Activated CD8-positive, alpha-beta memory T cell treated with anti-CD3 and anti-CD28 coated beads for 4 hours (primary cell): ENCODE data around the gene CDK16.
A peak's percentile ranks its signal among the peaks of the same experiment; 100 is the strongest.

Experiments
- DNase-seq, 2 donors: peaks; one replicate each; pipeline ENCODE4 v3.0.0-alpha.2; 2020; ENCODE audit warnings: low read depth in 2 of 2

Gene CDK16

DNA sequence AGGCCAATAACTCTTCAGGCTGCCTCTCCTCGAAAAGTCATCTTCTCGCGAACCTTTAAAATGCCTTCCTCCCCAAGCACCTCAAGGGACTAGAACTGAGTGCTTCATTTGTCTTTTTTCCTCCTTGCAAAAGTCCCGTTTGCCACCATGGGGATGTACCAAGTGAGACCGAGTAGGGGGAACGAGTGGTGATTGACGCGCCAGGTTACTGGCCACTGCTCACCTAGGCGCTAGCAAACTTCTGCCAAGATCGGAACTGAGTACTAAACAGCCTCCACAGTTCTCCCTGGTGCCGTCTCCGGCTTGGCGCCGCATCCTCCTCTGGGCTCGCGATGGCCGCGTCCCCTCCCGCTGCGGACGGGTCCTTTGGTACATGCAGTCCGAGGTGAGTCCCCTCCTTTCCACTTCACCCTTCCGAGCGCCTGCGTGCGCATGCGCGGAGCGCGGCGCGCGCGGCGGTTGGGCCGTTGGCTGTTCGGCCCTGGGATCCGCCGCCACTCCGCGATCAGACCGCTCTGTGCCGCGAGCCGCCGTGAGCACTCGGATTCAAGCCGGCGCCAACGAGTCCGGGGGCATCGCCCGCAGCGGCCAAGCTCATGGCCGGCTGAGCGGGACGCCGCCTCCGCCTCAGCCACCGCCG, at the start of gene CDK16:
Gene CDK16, plus strand, starts transcription at position 402 of the 640 bp plus-strand sequence. CDS start 4,877 bp downstream, outside the sequence.
- DNase-seq: peak; percentile 44 to 64

DNA sequence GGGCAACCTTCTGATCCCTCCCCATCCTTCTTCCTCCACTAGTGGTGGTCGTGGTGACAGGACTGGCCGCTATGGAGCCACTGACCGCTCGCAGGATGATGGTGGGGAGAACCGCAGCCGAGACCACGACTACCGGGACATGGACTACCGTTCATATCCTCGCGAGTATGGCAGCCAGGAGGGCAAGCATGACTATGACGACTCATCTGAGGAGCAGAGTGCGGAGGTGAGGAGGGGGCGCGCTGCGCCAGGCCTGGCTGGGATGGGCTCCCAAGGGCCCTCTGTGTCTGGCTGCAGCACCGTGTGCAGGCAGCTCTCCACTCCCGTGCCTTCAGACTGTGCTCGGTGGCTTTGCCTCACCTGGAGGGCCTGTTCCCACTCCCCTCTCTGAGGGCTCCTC, 49.2 kb upstream of the CDK16 start:
- no peak for DNase-seq

DNA sequence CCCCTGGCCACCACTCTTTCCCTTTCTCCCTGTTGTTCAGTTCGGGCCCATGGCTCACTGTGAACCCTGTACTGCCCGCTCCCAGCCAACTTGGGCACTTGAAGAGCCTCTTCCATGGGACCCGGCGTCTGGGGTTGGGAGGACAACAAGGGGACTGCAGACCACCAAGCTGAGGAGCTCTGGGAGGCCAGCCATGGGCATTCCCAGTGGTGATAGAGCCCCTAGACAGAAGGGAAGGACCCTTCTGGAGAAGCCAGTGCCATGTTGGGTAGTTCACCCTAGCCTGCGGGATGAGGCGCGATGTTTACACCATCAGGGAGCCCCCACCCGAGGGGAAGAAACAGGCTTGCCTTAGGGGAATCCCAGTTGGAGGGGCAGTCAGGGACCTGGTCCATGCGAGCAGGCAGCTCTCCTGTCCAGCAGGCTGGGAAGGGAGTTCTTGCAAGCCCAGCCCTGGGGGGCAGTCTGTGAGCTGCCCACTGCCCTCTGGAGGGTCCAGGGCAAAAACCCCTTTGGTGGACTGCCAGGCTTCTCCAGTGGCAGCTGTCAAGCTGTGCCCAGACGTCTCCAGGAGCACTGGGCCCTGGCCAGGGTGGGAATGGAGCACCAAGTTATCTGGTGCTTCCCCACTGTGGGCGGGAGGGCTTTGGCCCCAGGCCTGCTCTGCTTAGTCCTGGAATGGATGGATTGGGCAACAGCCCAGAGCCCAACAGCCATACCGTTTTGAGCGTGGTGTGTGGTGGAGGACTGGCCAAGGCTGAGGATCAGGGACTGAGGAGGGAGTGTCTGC, 48.6 kb upstream of the CDK16 start:
- DNase-seq: no peak

DNA sequence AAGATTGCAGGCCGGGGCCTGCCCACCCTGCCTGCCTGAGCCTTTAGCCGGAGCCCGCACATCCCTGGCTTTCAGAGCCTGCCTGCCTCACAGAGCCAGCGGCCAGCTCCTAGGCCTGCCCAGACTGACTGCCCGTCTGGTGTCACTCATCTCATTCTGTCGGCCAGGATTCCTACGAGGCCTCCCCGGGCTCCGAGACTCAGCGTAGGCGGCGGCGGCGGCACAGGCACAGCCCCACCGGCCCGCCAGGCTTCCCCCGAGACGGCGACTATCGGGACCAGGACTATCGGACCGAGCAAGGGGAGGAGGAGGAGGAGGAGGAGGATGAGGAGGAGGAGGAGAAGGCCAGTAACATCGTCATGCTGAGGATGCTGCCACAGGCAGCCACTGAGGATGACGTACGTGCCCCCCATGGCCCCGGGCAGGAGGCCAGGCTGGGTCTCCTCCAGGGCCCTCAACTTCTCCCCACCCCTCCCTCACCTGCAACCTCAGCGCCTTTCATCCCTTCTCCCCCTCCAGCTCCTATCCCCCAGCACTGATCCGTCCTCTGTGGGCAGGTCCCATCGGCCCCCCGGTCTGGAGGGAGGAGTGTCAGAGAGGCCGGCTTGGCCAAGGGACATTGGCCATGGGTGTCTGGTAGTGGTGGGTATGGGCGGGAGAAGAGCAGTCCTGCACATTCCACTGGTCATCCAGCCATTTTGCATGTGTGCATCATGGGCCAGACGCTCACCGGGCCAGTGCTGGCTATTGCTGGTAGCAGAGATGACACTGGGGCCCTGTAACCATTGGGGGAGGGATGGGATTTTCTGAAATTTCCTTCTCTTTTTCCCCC, 47.4 kb upstream of the CDK16 start:
- DNase-seq: no peak

DNA sequence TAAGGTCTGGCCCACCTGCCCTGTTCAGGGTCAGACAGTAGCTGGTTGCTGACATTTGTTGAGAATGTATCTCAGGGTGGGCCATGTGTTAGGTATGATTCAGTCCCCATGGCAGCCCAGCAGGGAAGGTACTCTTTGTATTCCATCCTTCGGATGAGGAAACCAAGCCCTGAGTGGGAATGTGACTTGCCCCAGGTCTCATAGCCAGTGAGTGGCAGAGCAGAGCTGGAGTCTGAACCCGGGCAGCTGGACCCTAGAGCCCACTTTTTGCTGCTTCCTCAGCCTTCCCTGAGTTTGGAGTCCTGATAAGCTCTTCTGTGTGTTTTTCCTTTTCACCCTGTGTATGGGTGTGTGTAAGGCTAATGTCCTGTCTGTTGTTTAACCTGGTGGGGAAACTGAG, 46.5 kb upstream of the CDK16 start:
- no peak for DNase-seq

DNA sequence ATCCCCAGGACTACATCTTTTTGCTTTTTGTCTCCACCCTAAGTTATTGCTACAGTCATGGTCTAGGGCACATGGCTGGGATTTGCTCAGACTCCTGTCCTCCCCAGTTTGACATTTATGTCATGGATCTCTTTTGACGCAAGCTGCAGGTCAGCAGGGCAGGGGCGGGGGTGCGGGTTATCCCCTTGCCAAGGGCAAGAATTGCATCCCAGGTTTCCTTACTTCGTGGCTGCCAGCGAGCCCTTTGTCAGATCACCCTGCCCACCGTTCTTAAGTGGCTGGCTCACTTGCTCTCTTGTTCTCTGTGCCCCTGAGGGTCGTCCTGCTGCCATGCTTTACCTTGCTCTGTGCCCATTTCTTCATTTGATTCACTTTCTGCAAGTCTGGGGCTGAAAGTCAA, 45.9 kb upstream of the CDK16 start:
- DNase-seq: no peak

DNA sequence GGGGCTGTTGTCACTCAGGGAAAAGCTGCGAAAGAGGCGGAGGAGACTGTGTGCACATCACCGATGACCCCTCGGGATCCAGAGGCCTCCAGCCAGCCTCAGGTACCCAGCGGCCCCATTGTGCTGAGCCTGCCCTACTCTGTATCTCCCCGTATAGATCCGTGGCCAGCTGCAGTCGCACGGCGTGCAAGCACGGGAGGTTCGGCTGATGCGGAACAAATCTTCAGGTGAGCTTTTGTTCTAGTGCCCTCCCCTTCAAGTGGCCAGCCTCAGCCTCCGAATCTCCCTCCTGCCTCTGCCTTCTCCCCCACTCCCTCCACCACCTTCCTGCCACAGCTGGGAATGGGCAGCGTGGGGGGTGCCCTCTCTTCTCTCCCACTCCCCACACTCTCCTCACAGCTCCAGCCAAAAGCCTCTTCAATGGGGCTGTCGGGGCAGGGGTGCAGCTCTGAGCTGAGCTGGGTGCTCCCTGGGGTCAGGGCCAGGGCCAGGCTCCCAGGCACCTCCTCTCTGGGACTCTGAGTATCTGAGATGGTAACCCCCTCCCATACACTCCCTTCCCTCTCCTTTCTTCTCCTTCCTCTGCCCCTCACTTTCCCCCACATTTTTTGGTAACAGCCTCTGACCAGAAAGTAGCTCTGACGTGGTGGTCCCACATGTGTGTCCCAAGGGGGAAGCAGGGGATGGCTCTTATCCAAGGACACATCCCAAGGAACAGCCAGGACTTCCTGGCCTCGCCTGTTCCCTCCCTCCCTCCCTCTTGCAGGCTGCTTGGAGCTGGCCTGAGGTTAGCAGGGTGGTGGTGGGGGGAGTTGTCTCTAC, 45.3 kb upstream of the CDK16 start:
- DNase-seq: no peak

DNA sequence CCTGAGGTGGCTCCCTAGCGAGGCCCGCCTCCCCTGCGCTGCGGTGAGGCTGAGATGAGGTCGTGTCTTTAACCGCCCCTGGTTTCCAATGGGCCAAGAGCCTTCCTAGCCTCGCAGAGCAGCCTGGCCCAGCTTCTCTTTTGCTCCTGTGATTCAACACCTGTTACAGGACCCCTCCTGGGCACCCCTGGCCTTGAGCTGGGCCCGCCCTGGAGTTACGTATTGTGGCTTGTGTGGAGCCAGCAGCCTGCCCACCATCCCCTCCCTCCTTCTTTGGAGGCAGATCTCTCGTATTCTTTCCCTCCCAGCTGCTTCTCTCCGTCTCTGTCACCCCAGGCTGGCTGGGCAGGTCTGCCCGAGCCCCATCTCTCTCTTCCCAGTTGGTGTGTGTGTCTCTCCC, 44.1 kb upstream of the CDK16 start:
- DNase-seq: no peak

DNA sequence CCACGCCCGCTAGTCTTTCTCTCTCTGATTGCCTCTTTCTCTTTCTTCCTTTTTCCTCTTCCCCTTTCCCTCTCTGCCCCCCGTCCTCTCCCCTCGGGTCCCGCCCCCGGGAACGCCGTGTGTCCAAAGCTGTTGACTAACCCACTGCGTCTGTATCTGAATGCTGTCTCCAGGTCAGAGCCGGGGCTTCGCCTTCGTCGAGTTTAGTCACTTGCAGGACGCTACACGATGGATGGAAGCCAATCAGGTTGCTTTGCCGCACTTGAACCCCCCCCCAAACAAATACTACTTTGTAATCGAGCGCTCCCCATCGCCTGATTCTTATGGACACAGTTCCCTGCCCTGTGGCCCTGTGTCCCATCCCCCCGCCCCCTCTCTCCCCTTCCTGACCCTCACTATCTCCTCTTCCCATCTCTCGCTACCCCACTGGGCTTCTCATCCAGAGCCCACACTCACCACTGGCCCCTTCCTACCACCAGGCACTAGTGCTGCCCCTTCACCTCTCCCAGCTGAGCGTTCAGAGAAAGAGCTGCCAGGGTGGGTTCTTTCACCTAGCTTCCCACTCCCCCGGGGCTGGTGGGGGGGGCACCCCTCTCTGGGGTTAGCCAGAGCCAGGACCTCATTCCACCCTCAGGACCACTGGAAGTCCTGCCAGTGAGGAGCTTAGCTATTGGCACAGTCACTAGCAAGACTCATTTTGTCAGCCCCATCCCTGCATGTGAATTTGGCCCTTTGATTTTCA, 43.5 kb upstream of the CDK16 start:
- DNase-seq: no peak

DNA sequence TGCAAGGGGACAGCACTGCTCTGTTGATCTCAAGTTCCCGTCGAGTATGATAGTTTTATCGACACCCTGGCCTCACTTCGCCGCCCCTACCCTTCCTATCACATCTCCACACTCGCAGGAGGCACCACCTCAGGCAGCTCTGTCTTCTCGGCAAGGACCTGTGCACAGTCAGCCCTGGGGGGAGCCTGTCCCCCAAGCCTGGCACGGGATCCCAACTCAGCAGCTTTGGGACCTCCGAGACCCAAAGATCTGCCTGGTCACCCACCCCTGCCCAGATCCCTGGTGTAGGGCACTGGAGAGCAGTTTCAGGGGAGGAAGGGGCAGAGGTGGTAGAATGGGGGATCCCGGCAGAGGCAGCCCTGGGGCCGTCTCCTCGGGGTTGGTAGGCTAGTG, 42.9 kb upstream of the CDK16 start:
- no peak for DNase-seq

DNA sequence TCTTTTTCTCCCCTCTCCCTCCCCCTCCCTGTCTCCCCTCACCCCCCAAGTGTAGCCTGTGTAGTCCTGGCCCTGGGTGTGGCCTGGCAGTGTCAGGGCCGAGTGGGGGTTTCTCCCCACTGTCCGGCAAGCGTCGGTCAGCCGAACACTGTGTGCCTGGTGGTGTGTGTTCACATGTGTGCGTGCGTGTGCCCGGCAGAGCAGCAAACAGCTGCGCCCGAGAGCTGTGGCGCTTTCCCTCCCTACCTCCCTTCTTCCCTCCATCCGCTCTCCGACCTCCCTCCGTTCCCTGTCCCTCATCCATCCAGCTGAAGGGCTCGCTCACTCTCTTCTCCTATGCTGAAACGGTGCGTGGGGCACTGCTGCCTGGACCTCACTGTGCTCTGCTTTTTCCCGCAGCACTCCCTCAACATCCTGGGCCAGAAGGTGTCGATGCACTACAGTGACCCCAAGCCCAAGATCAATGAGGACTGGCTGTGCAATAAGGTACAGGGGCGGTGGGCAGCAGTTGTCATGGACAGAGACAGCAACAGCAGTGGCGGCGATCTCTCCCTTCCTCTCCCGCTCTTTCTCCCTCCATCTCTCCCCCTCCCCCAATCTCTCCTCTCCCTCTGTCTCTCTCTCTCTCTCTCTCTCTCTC, 42.3 kb upstream of the CDK16 start:
- DNase-seq: no peak

DNA sequence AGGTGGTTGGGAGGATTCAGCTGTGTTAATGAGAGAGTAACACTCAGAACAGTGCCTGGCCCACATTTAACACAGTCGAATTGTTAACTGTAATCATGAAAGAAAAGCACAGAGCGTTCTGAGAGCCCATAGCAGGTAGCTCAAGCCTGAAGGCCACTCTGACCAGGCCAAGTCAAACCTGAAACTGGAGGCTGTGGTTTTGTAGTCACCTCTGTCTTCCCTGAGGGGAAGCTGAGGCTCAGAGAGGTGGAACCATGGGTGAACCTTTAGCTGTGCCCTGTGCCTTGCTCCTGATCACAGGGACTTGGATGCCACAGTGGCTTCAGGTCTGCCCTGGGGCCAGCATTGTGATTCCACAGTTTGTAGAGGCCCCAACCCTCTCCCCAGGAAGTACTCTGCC, 41.4 kb upstream of the CDK16 start:
- no peak for DNase-seq

DNA sequence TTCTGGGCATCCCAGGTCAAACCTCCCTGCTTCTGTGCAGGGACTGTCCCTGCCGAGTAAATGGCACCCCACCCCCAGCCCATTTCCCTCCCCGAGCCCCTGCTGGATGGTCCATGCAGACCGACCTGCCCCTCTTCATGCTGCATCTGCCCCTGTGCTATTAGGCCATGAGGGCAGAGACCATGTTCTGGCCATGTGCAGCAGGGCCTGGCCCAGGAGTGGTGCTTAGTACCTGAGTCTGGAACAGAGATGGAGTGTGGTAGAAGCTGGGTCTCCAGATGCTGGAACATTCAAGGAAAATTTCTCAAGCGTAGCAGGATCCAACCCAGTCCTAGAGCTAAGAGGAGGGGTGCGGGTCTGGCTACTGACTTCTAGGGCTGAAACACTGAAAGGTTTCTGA, 40.1 kb upstream of the CDK16 start:
- DNase-seq: no peak

DNA sequence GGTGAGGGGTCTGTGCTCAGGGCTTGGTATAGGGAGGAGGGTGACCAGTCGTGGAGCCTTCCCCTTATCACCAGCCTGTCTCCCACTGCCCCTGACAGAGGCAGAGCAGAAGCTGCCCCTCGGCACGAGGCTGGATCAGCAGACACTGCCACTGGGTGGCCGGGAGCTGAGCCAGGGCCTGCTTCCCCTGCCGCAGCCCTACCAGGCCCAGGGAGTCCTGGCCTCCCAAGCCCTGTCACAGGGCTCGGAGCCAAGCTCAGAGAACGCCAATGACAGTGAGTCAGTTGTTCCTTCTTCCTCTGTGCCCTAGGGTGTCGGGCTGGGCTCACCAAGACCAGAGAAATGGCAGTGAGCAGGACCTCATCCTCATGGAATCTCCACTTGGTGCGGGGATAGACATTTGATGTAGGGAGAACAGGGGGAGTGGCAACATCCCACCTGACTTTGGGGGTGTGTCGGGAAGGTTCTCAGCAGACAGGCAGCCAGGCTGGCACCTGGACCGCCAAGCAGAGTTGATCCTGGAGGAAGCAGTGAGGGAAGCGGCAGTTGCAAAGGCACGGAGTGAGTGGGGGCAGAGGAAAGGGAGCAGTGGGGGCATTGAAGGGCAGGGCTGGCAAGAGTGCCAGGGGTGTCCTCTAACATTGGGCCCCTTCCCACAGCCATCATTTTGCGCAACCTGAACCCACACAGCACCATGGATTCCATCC, 39.1 kb upstream of the CDK16 start:
- DNase-seq: no peak

DNA sequence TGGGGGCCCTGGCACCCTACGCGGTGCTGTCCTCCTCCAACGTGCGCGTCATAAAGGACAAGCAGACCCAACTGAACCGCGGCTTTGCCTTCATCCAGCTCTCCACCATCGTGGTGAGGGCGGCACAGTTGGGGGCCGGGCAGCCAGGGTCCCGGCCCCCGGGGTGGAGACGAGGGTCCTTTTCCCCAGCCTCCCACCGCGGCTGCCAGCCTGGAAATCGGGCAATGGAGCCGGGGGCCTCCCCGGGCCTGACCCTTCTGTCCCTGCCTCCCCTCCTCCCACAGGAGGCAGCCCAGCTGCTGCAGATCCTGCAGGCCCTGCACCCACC, 38.6 kb upstream of the CDK16 start:
- DNase-seq: no peak

DNA sequence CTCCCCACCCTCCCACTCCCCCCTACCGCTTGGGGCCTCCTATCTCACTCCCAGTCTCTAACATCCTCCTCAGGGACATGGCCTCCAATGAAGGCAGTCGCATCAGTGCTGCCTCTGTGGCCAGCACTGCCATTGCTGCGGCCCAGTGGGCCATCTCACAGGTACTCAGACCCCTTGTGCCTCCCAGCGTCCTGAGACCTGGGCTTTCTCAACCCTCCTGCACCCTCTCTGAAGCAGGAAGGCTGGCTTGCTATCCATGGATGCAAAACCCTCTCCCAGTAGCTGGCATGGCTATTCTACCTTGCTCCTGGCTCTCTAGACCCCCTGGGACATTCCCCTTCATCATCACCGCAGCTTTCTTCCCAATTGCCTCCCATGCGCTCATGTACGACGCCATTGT, 38.1 kb upstream of the CDK16 start:
- no peak for DNase-seq

DNA sequence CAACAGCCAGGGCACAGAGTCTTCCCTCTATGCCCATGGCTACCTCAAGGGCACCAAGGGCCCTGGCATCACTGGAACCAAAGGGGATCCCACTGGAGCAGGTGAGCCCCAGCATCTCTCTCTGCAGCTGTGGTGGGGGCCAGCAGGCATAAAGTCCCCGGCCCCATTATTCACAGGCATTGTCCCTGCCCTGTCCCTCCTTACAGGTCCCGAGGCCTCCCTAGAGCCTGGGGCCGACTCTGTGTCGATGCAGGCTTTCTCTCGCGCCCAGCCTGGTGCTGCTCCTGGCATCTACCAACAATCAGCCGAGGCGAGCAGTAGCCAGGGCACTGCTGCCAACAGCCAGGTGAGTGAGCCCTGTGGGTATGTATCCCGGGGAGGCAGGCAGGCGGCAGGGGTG, 37.2 kb upstream of the CDK16 start:
- DNase-seq: no peak

DNA sequence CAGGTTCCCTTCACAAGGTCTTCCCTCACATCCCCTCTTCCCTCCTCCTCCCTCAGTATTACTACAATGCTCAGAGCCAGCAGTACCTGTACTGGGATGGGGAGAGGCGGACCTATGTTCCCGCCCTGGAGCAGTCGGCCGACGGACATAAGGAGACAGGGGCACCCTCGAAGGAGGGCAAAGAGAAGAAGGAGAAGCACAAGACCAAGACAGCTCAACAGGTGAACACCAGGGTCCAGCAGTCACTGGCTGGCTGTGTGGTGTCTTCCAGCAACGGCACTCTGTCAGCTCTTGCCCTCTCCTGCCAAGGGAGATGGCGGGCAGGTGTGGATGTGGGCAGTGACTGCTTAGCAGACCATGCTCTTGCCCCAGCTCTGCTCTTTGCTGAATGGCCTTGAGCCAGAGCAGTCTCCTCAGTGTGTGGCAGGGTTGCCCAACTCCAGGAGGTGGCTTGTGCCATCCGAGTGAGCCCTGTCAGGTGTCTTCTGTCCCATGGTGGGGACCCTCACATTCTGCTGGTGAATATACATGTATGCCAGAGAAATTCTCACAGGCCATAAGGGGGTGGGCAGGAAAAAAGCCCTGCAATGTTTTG, 36.3 kb upstream of the CDK16 start:
- DNase-seq: no peak

DNA sequence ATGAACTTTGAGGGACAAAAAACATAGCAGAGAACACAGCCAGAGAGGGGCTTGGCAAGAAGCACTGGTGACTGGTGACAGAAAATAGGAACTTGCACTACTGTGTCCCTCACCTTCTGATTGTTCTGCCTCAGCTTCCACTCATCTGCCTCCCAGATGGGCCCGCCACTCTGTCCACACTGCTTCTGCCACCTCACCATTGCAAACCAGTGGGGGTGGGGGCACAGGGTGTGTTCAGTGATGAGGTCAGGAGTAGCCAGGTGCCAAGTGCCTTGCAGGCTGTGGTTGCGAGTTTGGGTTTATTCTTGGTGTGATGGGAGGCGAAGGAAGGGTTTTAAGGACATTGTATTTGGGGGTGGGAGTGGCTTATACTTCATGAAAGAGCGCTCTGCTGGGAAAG, 34.0 kb upstream of the CDK16 start:
- DNase-seq: no peak

DNA sequence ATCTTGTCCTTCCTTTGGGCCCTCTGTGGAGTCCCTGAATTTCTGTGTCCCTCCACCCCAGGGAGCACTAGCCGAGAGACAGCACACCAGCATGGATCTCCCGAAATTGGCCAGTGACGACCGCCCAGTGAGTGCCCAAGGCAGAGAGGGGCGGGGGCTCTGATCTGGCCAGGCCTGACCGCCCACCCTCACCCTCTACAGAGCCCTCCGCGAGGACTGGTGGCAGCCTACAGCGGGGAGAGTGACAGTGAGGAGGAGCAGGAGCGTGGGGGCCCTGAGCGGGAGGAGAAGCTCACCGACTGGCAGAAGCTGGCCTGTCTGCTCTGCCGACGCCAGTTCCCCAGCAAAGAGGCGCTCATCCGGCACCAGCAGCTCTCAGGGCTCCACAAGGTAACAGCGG, 33.2 kb upstream of the CDK16 start:
- DNase-seq: no peak
